ENCODE measurements around the gene USP34.

DNA sequence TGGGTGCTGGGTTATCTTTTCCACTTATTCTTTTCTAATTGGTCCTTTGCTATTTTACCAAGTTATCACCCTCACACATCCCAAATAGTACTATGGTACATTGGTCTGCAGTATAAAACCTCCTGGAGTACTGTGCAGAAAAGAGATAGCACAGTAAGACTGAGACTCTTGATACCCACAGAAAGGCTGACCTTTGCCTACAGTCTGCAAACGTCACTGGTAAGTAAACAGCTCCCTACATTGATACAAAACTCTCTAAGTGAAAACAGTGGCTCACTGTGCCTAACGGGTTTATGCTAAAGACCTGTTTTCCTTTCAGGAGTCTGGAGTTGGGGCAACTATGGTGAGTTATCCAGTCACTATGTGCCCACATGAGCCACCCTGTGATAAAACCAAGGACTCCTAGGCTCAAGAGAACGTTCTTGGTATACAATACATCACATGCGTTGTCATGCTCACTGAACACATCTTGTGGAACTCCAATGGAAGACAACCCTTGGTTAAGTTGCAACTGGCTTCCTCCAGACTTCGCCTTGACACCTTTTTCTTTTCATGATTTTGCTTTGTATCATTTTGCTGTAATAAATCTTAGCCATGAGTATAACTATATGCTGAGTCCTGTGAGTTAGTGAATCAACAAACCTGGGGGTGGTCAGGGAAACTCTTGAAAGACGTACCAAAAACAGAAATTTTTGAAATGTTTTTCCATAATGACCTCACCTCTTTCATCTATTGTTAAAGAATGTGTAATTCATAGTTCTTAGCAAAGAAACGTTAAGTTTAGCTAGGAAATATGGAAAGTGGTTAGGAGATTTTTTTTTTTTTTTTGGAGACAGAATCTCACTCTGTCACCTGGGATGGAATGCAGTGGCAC lies 204.0 kb downstream of the USP34 start:
- TF ChIP-seq, protein P1, sequence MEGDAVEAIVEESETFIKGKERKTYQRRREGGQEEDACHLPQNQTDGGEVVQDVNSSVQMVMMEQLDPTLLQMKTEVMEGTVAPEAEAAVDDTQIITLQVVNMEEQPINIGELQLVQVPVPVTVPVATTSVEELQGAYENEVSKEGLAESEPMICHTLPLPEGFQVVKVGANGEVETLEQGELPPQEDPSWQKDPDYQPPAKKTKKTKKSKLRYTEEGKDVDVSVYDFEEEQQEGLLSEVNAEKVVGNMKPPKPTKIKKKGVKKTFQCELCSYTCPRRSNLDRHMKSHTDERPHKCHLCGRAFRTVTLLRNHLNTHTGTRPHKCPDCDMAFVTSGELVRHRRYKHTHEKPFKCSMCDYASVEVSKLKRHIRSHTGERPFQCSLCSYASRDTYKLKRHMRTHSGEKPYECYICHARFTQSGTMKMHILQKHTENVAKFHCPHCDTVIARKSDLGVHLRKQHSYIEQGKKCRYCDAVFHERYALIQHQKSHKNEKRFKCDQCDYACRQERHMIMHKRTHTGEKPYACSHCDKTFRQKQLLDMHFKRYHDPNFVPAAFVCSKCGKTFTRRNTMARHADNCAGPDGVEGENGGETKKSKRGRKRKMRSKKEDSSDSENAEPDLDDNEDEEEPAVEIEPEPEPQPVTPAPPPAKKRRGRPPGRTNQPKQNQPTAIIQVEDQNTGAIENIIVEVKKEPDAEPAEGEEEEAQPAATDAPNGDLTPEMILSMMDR (IDR thresholded peaks at IDR 0.05), result no peak
- TF ChIP-seq EP300 (IDR thresholded peaks at IDR 0.05), result no peak

Measured in ovary (tissue), 3 donors.